IPS DF 6.9 (cell line): Measurements from ENCODE around the gene DHX35.
"Not testable (repeated sequence)": the region's sequence is repeated elsewhere in the genome, so short reads cannot be mapped to it uniquely, and the experiment has no call there.

Experiments
- DNase-seq: peaks from one replicate; pipeline ENCODE4 v3.0.0-alpha.2; 2013; ENCODE audit warnings: low read depth, low spot score
- H3K27ac ChIP-seq: one replicate; pipeline ENCODE4 v1.5.1; 2013; ENCODE audit warnings: low read length, control low read depth
- H3K27me3 ChIP-seq: 2 replicates; pipeline ENCODE4 v1.6.1; 2013; ENCODE audit warnings: mild to moderate bottlenecking, low read length; ENCODE audit not compliant: control insufficient read depth, insufficient read depth
- H3K36me3 ChIP-seq: 2 replicates; pipeline ENCODE4 v1.6.1; 2013; ENCODE audit warnings: low read length; ENCODE audit not compliant: control insufficient read depth, insufficient read depth
- H3K4me1 ChIP-seq: 2 replicates; pipeline ENCODE4 v1.6.1; 2013; ENCODE audit warnings: low read length; ENCODE audit not compliant: control insufficient read depth, insufficient read depth
- H3K4me3 ChIP-seq: 2 replicates; pipeline ENCODE4 v1.5.1; 2013; ENCODE audit warnings: mild to moderate bottlenecking, low read length
- H3K9me3 ChIP-seq: 2 replicates; pipeline ENCODE4 v1.6.1; 2013; ENCODE audit warnings: low read length, inconsistent platforms; ENCODE audit not compliant: control insufficient read depth, insufficient read depth
- WGBS: extraction: QIAGEN DNeasy Blood & Tissue Kit; methylation state at CpG from one replicate; pipeline ENCODE4 v1.1.7; 2013; ENCODE audit warnings: mixed read lengths, missing lambda C conversion rate; ENCODE audit not compliant: insufficient read length, insufficient coverage; 5-methylcytosine and 5-hydroxymethylcytosine counted together

The DHX35 gene

GRCh38 chr20:38995536-38996044, 33.4 kb downstream of the DHX35 start:
- no peaks in the 10 kb centered on the region for H3K27me3 ChIP-seq
- no peak for DNase-seq
- H3K9me3 ChIP-seq: no peaks in the 10 kb centered on the region
- H3K36me3 ChIP-seq: peaks cover 4% of the 10 kb centered on the region; the same call in 1 of the 2 replicates
- WGBS: no CpG with 5 or more reads among the region's 3 CpGs
- no peaks in the 10 kb centered on the region for H3K4me1 ChIP-seq
- H3K27ac ChIP-seq: no peak overlapping the region
- no peak overlapping the region for H3K4me3 ChIP-seq

GRCh38 chr20:38996866-38997265, 34.7 kb downstream of the DHX35 start:
- H3K27me3 ChIP-seq, DNase-seq, H3K36me3 ChIP-seq, H3K9me3 ChIP-seq, H3K4me1 ChIP-seq, H3K27ac ChIP-seq, H3K4me3 ChIP-seq: not testable (repeated sequence)
- no CpG with 5 or more reads among the region's 1 CpG for WGBS

- 100% methylated on average over 4 of the region's 8 CpGs for WGBS
- no peaks in the 10 kb centered on the region for H3K27me3 ChIP-seq
- H3K9me3 ChIP-seq: no peaks in the 10 kb centered on the region
- peaks cover 10% of the 10 kb centered on the region; the same call in 1 of the 2 replicates for H3K36me3 ChIP-seq
- H3K4me3 ChIP-seq: no peak overlapping the region
- DNase-seq: no peak
- H3K4me1 ChIP-seq: no peaks in the 10 kb centered on the region
- no peak overlapping the region for H3K27ac ChIP-seq
Measured at GRCh38 chr20:38997622-38998021, 35.5 kb downstream of the DHX35 start.

GRCh38 chr20:38999217-38999616, 37.1 kb downstream of the DHX35 start:
- no peak for DNase-seq
- Histone ChIP-seq H3K27ac (no peak overlapping the region), H3K27me3 (no peaks in the 10 kb centered on the region), H3K36me3 (peaks cover 15% of the 10 kb centered on the region; the same call in 1 of the 2 replicates), H3K4me1 (no peaks in the 10 kb centered on the region), H3K9me3 (no peaks in the 10 kb centered on the region), H3K4me3 (no peak overlapping the region)
- WGBS: no CpG with 5 or more reads among the region's 3 CpGs

- H3K36me3 ChIP-seq: peaks cover 19% of the 10 kb centered on the region; the same call in 1 of the 2 replicates
- no CpG with 5 or more reads among the region's 6 CpGs for WGBS
Measured at GRCh38 chr20:38999965-39000910, 38.1 kb downstream of the DHX35 start.

GRCh38 chr20:39004508-39004907, 42.4 kb downstream of the DHX35 start:
- Histone ChIP-seq H3K4me3 (no peak overlapping the region), H3K27ac (no peak overlapping the region), H3K9me3 (no peaks in the 10 kb centered on the region), H3K4me1 (no peaks in the 10 kb centered on the region), H3K27me3 (no peaks in the 10 kb centered on the region), H3K36me3 (peaks cover 28% of the 10 kb centered on the region; the same call in 1 of the 2 replicates)
- DNase-seq: no peak
- WGBS: no CpG with 5 or more reads among the region's 1 CpG

More at GRCh38 chr20:38999965-39000910, 38.1 kb downstream of the DHX35 start:
- H3K27me3 ChIP-seq: no peaks in the 10 kb centered on the region
- H3K4me3 ChIP-seq: no peak overlapping the region
- no peaks in the 10 kb centered on the region for H3K9me3 ChIP-seq
- H3K4me1 ChIP-seq: no peaks in the 10 kb centered on the region
- DNase-seq: no peak
- no peak overlapping the region for H3K27ac ChIP-seq

- no peaks in the 10 kb centered on the region for H3K27me3 ChIP-seq
- peaks cover 15% of the 10 kb centered on the region; the same call in 1 of the 2 replicates for H3K36me3 ChIP-seq
- WGBS: no CpG with 5 or more reads among the region's 1 CpG
- H3K4me3 ChIP-seq: no peak overlapping the region
- no peak for DNase-seq
- H3K4me1 ChIP-seq: peaks cover 4% of the 10 kb centered on the region; the same call in 1 of the 2 replicates
- H3K27ac ChIP-seq: no peak overlapping the region
- no peaks in the 10 kb centered on the region for H3K9me3 ChIP-seq
Measured at GRCh38 chr20:39009348-39009747, 47.2 kb downstream of the DHX35 start.

- no peaks in the 10 kb centered on the region for H3K9me3 ChIP-seq
- peaks cover 13% of the 10 kb centered on the region; the same call in 1 of the 2 replicates for H3K36me3 ChIP-seq
- peaks cover 4% of the 10 kb centered on the region; the same call in 1 of the 2 replicates for H3K4me1 ChIP-seq
- H3K27me3 ChIP-seq: no peaks in the 10 kb centered on the region
- H3K4me3 ChIP-seq: no peak overlapping the region
- WGBS: no CpG with 5 or more reads among the region's 1 CpG
- DNase-seq: no peak
- no peak overlapping the region for H3K27ac ChIP-seq
Measured at GRCh38 chr20:39010496-39010895, 48.4 kb downstream of the DHX35 start.

- Histone ChIP-seq H3K4me3 (no peak overlapping the region), H3K27ac (no peak overlapping the region), H3K4me1 (peaks cover 6% of the 10 kb centered on the region), H3K27me3 (no peaks in the 10 kb centered on the region), H3K36me3 (peaks cover 8% of the 10 kb centered on the region; the same call in 1 of the 2 replicates), H3K9me3 (no peaks in the 10 kb centered on the region)
- no CpG with 5 or more reads among the region's 2 CpGs for WGBS
- DNase-seq: no peak
Measured at GRCh38 chr20:39013662-39014109, 51.5 kb downstream of the DHX35 start.

GRCh38 chr20:39016041-39016440, 53.9 kb downstream of the DHX35 start:
- Histone ChIP-seq H3K27ac (no peak overlapping the region), H3K9me3 (no peaks in the 10 kb centered on the region), H3K4me1 (peaks cover 2% of the 10 kb centered on the region; the same call in 1 of the 2 replicates), H3K4me3 (no peak overlapping the region), H3K27me3 (no peaks in the 10 kb centered on the region), H3K36me3 (peaks cover 8% of the 10 kb centered on the region; the same call in 1 of the 2 replicates)
- no CpG with 5 or more reads among the region's 3 CpGs for WGBS
- DNase-seq: no peak
